ENCODE measurements around the gene SLC26A4.
"Not testable (repeated sequence)": the region's sequence is repeated elsewhere in the genome, so short reads cannot be mapped to it uniquely, and the experiment has no call there.

SLC26A4 gene

GRCh38 chr7:107631588-107632491, 28.8 kb upstream of the SLC26A4 start:
- H3K27me3 Mint-ChIP-seq (ENCODE audit: low read depth, poor library complexity) = peaks cover 11% of the 10 kb centered on the region
- H3K4me3 Mint-ChIP-seq = no peak overlapping the region
- H3K36me3 Mint-ChIP-seq (ENCODE audit: low read depth) = no peaks in the 10 kb centered on the region
- no peaks in the 10 kb centered on the region for H3K9me3 Mint-ChIP-seq
- no peak for DNase-seq
- H3K4me1 Mint-ChIP-seq = no peaks in the 10 kb centered on the region
- TF ChIP-seq CTCF (IDR thresholded peaks at IDR 0.05) = no peak
- H3K27ac Mint-ChIP-seq = no peak overlapping the region

- Mint-ChIP-seq H3K4me3 (no peak overlapping the region), H3K27ac (no peak overlapping the region), H3K36me3 (ENCODE audit: low read depth) (no peaks in the 10 kb centered on the region), H3K9me3 (no peaks in the 10 kb centered on the region), H3K4me1 (no peaks in the 10 kb centered on the region), H3K27me3 (ENCODE audit: low read depth, poor library complexity) (peaks cover 11% of the 10 kb centered on the region)
- no peak for DNase-seq
- no peak for TF ChIP-seq CTCF (IDR thresholded peaks at IDR 0.05)
These were observed 28.1 kb upstream of the SLC26A4 start for GRCh38 chr7:107632492-107632865.

- no peaks in the 10 kb centered on the region for H3K36me3 Mint-ChIP-seq (ENCODE audit: low read depth)
- no peak for TF ChIP-seq CTCF (IDR thresholded peaks at IDR 0.05)
- H3K27me3 Mint-ChIP-seq (ENCODE audit: low read depth, poor library complexity) = peaks cover 3% of the 10 kb centered on the region
- peaks cover 11% of the 10 kb centered on the region for H3K4me1 Mint-ChIP-seq
- H3K27ac Mint-ChIP-seq = no peak overlapping the region
- no peak for DNase-seq
- peaks cover 6% of the 10 kb centered on the region for H3K9me3 Mint-ChIP-seq
- H3K4me3 Mint-ChIP-seq = no peak overlapping the region
These were observed 22.0 kb upstream of the SLC26A4 start for GRCh38 chr7:107638594-107638993.

GRCh38 chr7:107639070-107639469, 21.6 kb upstream of the SLC26A4 start:
- H3K27ac Mint-ChIP-seq; H3K4me3 Mint-ChIP-seq; DNase-seq; H3K36me3 Mint-ChIP-seq (ENCODE audit: low read depth); H3K9me3 Mint-ChIP-seq; H3K27me3 Mint-ChIP-seq (ENCODE audit: low read depth, poor library complexity): not testable (repeated sequence)
- peaks cover 11% of the 10 kb centered on the region for H3K4me1 Mint-ChIP-seq

GRCh38 chr7:107641676-107642075, 19.0 kb upstream of the SLC26A4 start:
- H3K9me3 Mint-ChIP-seq = peaks cover 15% of the 10 kb centered on the region
- H3K27ac Mint-ChIP-seq = no peak overlapping the region
- no peak for DNase-seq
- H3K4me1 Mint-ChIP-seq = peaks cover 11% of the 10 kb centered on the region
- no peak for TF ChIP-seq CTCF (IDR thresholded peaks at IDR 0.05)
- no peak overlapping the region for H3K4me3 Mint-ChIP-seq
- H3K36me3 Mint-ChIP-seq (ENCODE audit: low read depth) = no peaks in the 10 kb centered on the region
- peaks cover 10% of the 10 kb centered on the region for H3K27me3 Mint-ChIP-seq (ENCODE audit: low read depth, poor library complexity)

- no peak for DNase-seq
- H3K36me3 Mint-ChIP-seq (ENCODE audit: low read depth) = no peaks in the 10 kb centered on the region
- no peak overlapping the region for H3K27ac Mint-ChIP-seq
- H3K4me1 Mint-ChIP-seq = peaks cover 11% of the 10 kb centered on the region
- peaks cover 10% of the 10 kb centered on the region for H3K27me3 Mint-ChIP-seq (ENCODE audit: low read depth, poor library complexity)
- no peak overlapping the region for H3K4me3 Mint-ChIP-seq
- peaks cover 15% of the 10 kb centered on the region for H3K9me3 Mint-ChIP-seq
- no peak for TF ChIP-seq CTCF (IDR thresholded peaks at IDR 0.05)
These were observed 18.1 kb upstream of the SLC26A4 start for GRCh38 chr7:107642501-107642900.

Data from nephron progenitor cell (in vitro differentiated cells).